Measurements from ENCODE around the gene VSIG8. TPM values are rescaled to one million over a fixed set of nuclear protein-coding genes. Genes with fewer than 3 reads are reported as not detected.

The VSIG8 gene
- total and polyA plus RNA-seq, 2 donors (not counting 1 experiment from before 2014, with no cell fraction given), result not detected

GRCh38 chr1:159864262-159864661 is 1.8 kb upstream of the VSIG8 start:
- H3K4me1 ChIP-seq (ENCODE audit: control insufficient read depth in 2 of 2, insufficient read depth in 2 of 2, low read length in 2 of 2), result no peaks in the 10 kb centered on the region
- Mint-ChIP-seq H3K9me3 (ENCODE audit: insufficient read depth) (no peaks in the 10 kb centered on the region), H3K27me3 (peaks cover 24% of the 10 kb centered on the region), H3K4me3 (no peak overlapping the region), H3K4me1 (no peaks in the 10 kb centered on the region), H3K27ac (no peak overlapping the region)
- ATAC-seq (ENCODE audit: low read depth) (no peak), DNase-seq (no peak)
- intact Hi-C loops (cut with micrococcal nuclease), result no loop called here
- no peaks in the 10 kb centered on the region for H3K9me3 ChIP-seq (ENCODE audit: control extremely low read depth in 1 of 3, control insufficient read depth in 2 of 3, insufficient read depth in 1 of 3, low read length in 2 of 3)
- POLR2A ChIA-PET, result no interaction called here
- H2AFZ ChIP-seq (ENCODE audit: insufficient read depth, low read depth, low read length, poor library complexity, severe bottlenecking), result no peak overlapping the region
- H3K4me3 ChIP-seq (ENCODE audit: control extremely low read depth in 1 of 5, extremely low read depth in 1 of 5, insufficient read depth in 1 of 5, low read depth in 2 of 5, low read length in 4 of 5), result no peak overlapping the region
- WGBS (ENCODE audit: insufficient coverage), result 94% methylated on average over 2 of the region's 2 CpGs
- no peaks in the 10 kb centered on the region for H3K79me2 ChIP-seq (ENCODE audit: control insufficient read depth, insufficient read depth, low read length)
- H3K9ac ChIP-seq (ENCODE audit: low read length), result no peak overlapping the region
- H4K20me1 ChIP-seq (ENCODE audit: control insufficient read depth, insufficient read depth, low read length, poor library complexity, severe bottlenecking), result no peaks in the 10 kb centered on the region
- TF ChIP-seq CTCF (IDR thresholded peaks at IDR 0.05) (no peak), EZH2 (IDR thresholded peaks at IDR 0.05; ENCODE audit: borderline replicate concordance, insufficient read depth, low read depth, low read length, poor library complexity, severe bottlenecking) (no peak)
- H3K27me3 ChIP-seq (replicated peaks in 1 of 4; ENCODE audit: control extremely low read depth in 1 of 4, control insufficient read depth in 3 of 4, insufficient read depth in 4 of 4, low read length in 3 of 4), result peaks cover 0 to 5% (median 0%) of the 10 kb centered on the region in 4 experiments
- H3K4me2 ChIP-seq (replicated peaks; ENCODE audit: low read depth, low read length, poor library complexity, severe bottlenecking), result no peak overlapping the region
- no peaks in the 10 kb centered on the region for H3K36me3 ChIP-seq (replicated peaks in 1 of 2; ENCODE audit: control extremely low read depth in 1 of 2, control insufficient read depth in 1 of 2, extremely low read depth in 1 of 2, insufficient read depth in 2 of 2, low read length in 1 of 2)
- H3K27ac ChIP-seq (ENCODE audit: low read length in 2 of 2), result no peak overlapping the region
- CTCF ChIA-PET, result interaction anchor here (0.8 kb wide), 1 partner anchor 142 kb away, joined by 3 read pairs; no protein-coding TSS in a partner anchor

- Histone ChIP-seq H3K9me3 (ENCODE audit: control extremely low read depth in 1 of 3, control insufficient read depth in 2 of 3, insufficient read depth in 1 of 3, low read length in 2 of 3) (no peaks in the 10 kb centered on the region), H3K27me3 (replicated peaks in 1 of 4; ENCODE audit: control extremely low read depth in 1 of 4, control insufficient read depth in 3 of 4, insufficient read depth in 4 of 4, low read length in 3 of 4) (peaks cover 0 to 5% (median 0%) of the 10 kb centered on the region in 4 experiments), H3K9ac (ENCODE audit: low read length) (no peak overlapping the region), H3K4me1 (ENCODE audit: control insufficient read depth in 2 of 2, insufficient read depth in 2 of 2, low read length in 2 of 2) (no peaks in the 10 kb centered on the region), H2AFZ (ENCODE audit: insufficient read depth, low read depth, low read length, poor library complexity, severe bottlenecking) (no peak overlapping the region), H4K20me1 (ENCODE audit: control insufficient read depth, insufficient read depth, low read length, poor library complexity, severe bottlenecking) (no peaks in the 10 kb centered on the region), H3K36me3 (replicated peaks in 1 of 2; ENCODE audit: control extremely low read depth in 1 of 2, control insufficient read depth in 1 of 2, extremely low read depth in 1 of 2, insufficient read depth in 2 of 2, low read length in 1 of 2) (no peaks in the 10 kb centered on the region), H3K79me2 (ENCODE audit: control insufficient read depth, insufficient read depth, low read length) (no peaks in the 10 kb centered on the region), H3K4me3 (ENCODE audit: control extremely low read depth in 1 of 5, extremely low read depth in 1 of 5, insufficient read depth in 1 of 5, low read depth in 2 of 5, low read length in 4 of 5) (no peak overlapping the region), H3K27ac (ENCODE audit: low read length in 2 of 2) (no peak overlapping the region), H3K4me2 (replicated peaks; ENCODE audit: low read depth, low read length, poor library complexity, severe bottlenecking) (no peak overlapping the region)
- WGBS (ENCODE audit: insufficient coverage), result 56% methylated on average over 4 of the region's 5 CpGs
- ChIA-PET POLR2A (no interaction called here), CTCF (no interaction called here)
- H3K4me3 Mint-ChIP-seq, result no peak overlapping the region
- H3K4me1 Mint-ChIP-seq, result no peaks in the 10 kb centered on the region
- H3K9me3 Mint-ChIP-seq (ENCODE audit: insufficient read depth), result no peaks in the 10 kb centered on the region
- intact Hi-C loops (cut with micrococcal nuclease), result no loop called here
- H3K27ac Mint-ChIP-seq, result no peak overlapping the region
- ATAC-seq (ENCODE audit: low read depth) (no peak), DNase-seq (no peak)
- peaks cover 21% of the 10 kb centered on the region for H3K27me3 Mint-ChIP-seq
- TF ChIP-seq CTCF (IDR thresholded peaks at IDR 0.05) (no peak), EZH2 (IDR thresholded peaks at IDR 0.05; ENCODE audit: borderline replicate concordance, insufficient read depth, low read depth, low read length, poor library complexity, severe bottlenecking) (no peak)
These were observed 426 bp downstream of the VSIG8 start for GRCh38 chr1:159862031-159862430.
